HCT116 (cell line): ENCODE measurements around the gene CSRNP2. TPM values are rescaled to one million over a fixed set of nuclear protein-coding genes. Genes with fewer than 3 reads are reported as not detected.

ENCODE experiments used
- ATAC-seq: fragments of 200-7000 bp; cut with Tn5 transposase; 2 replicates; pipeline ENCODE4 v1.9.1; 2020; ENCODE audit warnings: mild to moderate bottlenecking, moderate library complexity
- BruUV-seq: library from RNA; stranded (reverse); fragments of 400-500 nt; replicated peaks from 2 replicates; lab custom pipeline; 2021; lab: Mats Ljungman, UMichigan
- CTCF ChIA-PET: fragments of 300-600 bp; sonication (Branson Sonifier 250); formaldehyde crosslinking; loops from one replicate; lab custom pipeline; 2021; ENCODE audit warnings: antibody characterized with exemption; lab: Charles Lee
- POLR2A ChIA-PET: fragments of 300-600, 350-600 bp; sonication (Branson Sonifier 250); formaldehyde crosslinking; loops from one replicate; lab custom pipeline; 2021; ENCODE audit warnings: antibody characterized with exemption; lab: Charles Lee
- RAD21 ChIA-PET, 2 experiments: fragments of 300-600 bp; sonication (Branson Sonifier 250); formaldehyde crosslinking; loops; one replicate each; lab custom pipeline; 2023; ENCODE audit warnings: low total read pairs in 2 of 2; ENCODE audit not compliant: uncharacterized antibody in 2 of 2, unreplicated experiment in 2 of 2, low non-redundant PET in 1 of 2; lab: Charles Lee
- DNase-seq: peaks from one replicate; pipeline ENCODE4 v3.0.0-alpha.2; 2010; ENCODE audit warnings: low read depth, low spot score
- H2AFZ ChIP-seq: fragments of 200-600 bp; shearing (Covaris generic), sonication (generic); 2 replicates; pipeline ENCODE4 v1.6.1; 2017; ENCODE audit warnings: low read depth, mixed run types, mixed read lengths, antibody characterized with exemption, low read length; ENCODE audit not compliant: poor library complexity, severe bottlenecking
- H3K27ac ChIP-seq: 2 replicates; pipeline ENCODE4 v1.5.1; 2012; ENCODE audit warnings: low read depth, low read length
- H3K27me3 ChIP-seq: fragments of 200-600 bp; sonication (generic); 2 replicates; pipeline ENCODE4 v1.6.1; 2016; ENCODE audit warnings: mixed run types, low read length, mixed read lengths; ENCODE audit not compliant: insufficient read depth
- H3K36me3 ChIP-seq, 2 experiments: fragments of 200-500 bp in 1 of 2; fragments of 200-600 bp in 1 of 2; sonication (Bioruptor generic) in 1 of 2; sonication (generic) in 1 of 2; 2 replicates each; pipeline versions ENCODE4 v1.5.1 to v1.6.1; 2014 to 2016; ENCODE audit warnings: low read length in 2 of 2, inconsistent platforms in 1 of 2, mixed read lengths in 1 of 2, mixed run types in 1 of 2; ENCODE audit not compliant: insufficient read depth in 2 of 2, control insufficient read depth in 1 of 2
- H3K4me1 ChIP-seq, 2 experiments: fragments of 200-600 bp in 1 of 2; sonication (generic) in 1 of 2; 2 replicates each; pipeline versions ENCODE4 v1.5.1 to v1.6.1; 2012 to 2017; ENCODE audit warnings: low read length in 2 of 2, inconsistent platforms in 1 of 2, mild to moderate bottlenecking in 1 of 2, mixed read lengths in 1 of 2, mixed run types in 1 of 2, moderate library complexity in 1 of 2; ENCODE audit not compliant: insufficient read depth in 2 of 2, control insufficient read depth in 1 of 2
- H3K4me2 ChIP-seq: fragments of 200-600 bp; sonication (generic); 2 replicates; pipeline ENCODE4 v1.6.1; 2017; ENCODE audit warnings: mixed run types, low read length, mixed read lengths
- H3K4me3 ChIP-seq, 2 experiments: fragments of 200-600 bp in 1 of 2; sonication (generic) in 1 of 2; replicated peaks in 1 of 2; 2 replicates each; pipeline ENCODE4 v1.5.1; 2011 to 2016; ENCODE audit warnings: low read length in 2 of 2, control low read depth in 1 of 2, low read depth in 1 of 2, mild to moderate bottlenecking in 1 of 2, mixed read lengths in 1 of 2, mixed run types in 1 of 2
- H3K79me2 ChIP-seq: fragments of 200-600 bp; sonication (generic); 2 replicates; pipeline ENCODE4 v1.6.1; 2017; ENCODE audit warnings: mild to moderate bottlenecking, mixed run types, low read length, moderate library complexity, mixed read lengths; ENCODE audit not compliant: insufficient read depth
- H3K9ac ChIP-seq: fragments of 200-600 bp; sonication (generic); 2 replicates; pipeline ENCODE4 v1.6.1; 2016; ENCODE audit warnings: low read length, mixed read lengths
- H3K9me2 ChIP-seq: fragments of 200-600 bp; sonication (generic), shearing (Covaris generic); 2 replicates; pipeline ENCODE4 v1.6.1; 2017; ENCODE audit warnings: mixed run types, mild to moderate bottlenecking, moderate library complexity; ENCODE audit not compliant: insufficient read depth
- H3K9me3 ChIP-seq, 2 experiments: fragments of 200-500 bp in 1 of 2; fragments of 200-600 bp in 1 of 2; sonication (Bioruptor generic) in 1 of 2; sonication (generic) in 1 of 2; 2 replicates each; pipeline ENCODE4 v1.6.1; 2014 to 2017; ENCODE audit warnings: low read length in 2 of 2, mixed read lengths in 2 of 2, inconsistent platforms in 1 of 2, low read depth in 1 of 2, mild to moderate bottlenecking in 1 of 2, mixed run types in 1 of 2, moderate library complexity in 1 of 2; ENCODE audit not compliant: control insufficient read depth in 1 of 2, insufficient read depth in 1 of 2
- H4K20me1 ChIP-seq: fragments of 200-600 bp; sonication (generic), shearing (Covaris generic); 2 replicates; pipeline ENCODE4 v1.6.1; 2017; ENCODE audit warnings: mixed run types, mild to moderate bottlenecking, moderate library complexity; ENCODE audit not compliant: insufficient read depth
- CEBPB ChIP-seq: IDR thresholded peaks from 2 replicates; pipeline ENCODE4 v1.6.1; 2012; ENCODE audit warnings: low read depth
- EZH2phosphoT487 ChIP-seq: fragments of 200-600 bp; IDR thresholded peaks from 2 replicates; pipeline ENCODE4 v1.6.1; 2018; ENCODE audit warnings: antibody characterized with exemption, borderline replicate concordance
- FOSL1 ChIP-seq: IDR thresholded peaks from 2 replicates; pipeline ENCODE4 v1.6.1; 2012; ENCODE audit warnings: low read depth
- JUND ChIP-seq: IDR thresholded peaks from 2 replicates; pipeline ENCODE4 v1.6.1; 2012
- POLR2A ChIP-seq: IDR thresholded peaks from 2 replicates; pipeline ENCODE4 v1.7.0; 2011; ENCODE audit warnings: borderline replicate concordance; ENCODE audit not compliant: insufficient read depth, insufficient read length; ENCODE audit errors: extremely low read depth
- POLR2AphosphoS5 ChIP-seq: IDR thresholded peaks from 2 replicates; pipeline ENCODE4 v1.6.1; 2011; ENCODE audit warnings: mild to moderate bottlenecking, low read depth, low read length, moderate library complexity
- REST ChIP-seq: IDR thresholded peaks from 2 replicates; pipeline ENCODE4 v1.6.1; 2012; ENCODE audit warnings: low read depth
- SIN3A ChIP-seq: IDR thresholded peaks from 2 replicates; pipeline ENCODE4 v1.6.1; 2012; ENCODE audit warnings: low read depth
- SRF ChIP-seq: IDR thresholded peaks from 2 replicates; pipeline ENCODE4 v1.6.1; 2012; ENCODE audit warnings: low read depth
- YY1 ChIP-seq: IDR thresholded peaks from 2 replicates; pipeline ENCODE4 v1.6.1; 2011; ENCODE audit warnings: low read length, low read depth, moderate library complexity, mild to moderate bottlenecking; ENCODE audit not compliant: insufficient replicate concordance; ENCODE audit errors: extremely low read depth
- ZBTB33 ChIP-seq: IDR thresholded peaks from 2 replicates; pipeline ENCODE4 v1.6.1; 2011; ENCODE audit warnings: mild to moderate bottlenecking, low read length, moderate library complexity; ENCODE audit not compliant: insufficient replicate concordance; ENCODE audit errors: extremely low read depth
- ZFX ChIP-seq: fragments of 450-650 bp; IDR thresholded peaks from 2 replicates; pipeline ENCODE4 v1.6.1; 2017
- intact Hi-C: fragments of 100-400 bp; cut with micrococcal nuclease; formaldehyde crosslinking; loops from 2 replicates; pipeline ENCODE4 v1.10.0; 2022
- total RNA-seq: library from RNA; stranded (reverse); gene quantifications from one replicate; pipeline ENCODE4 v1.2.1, GENCODE V29; 2021; ENCODE audit not compliant: unreplicated experiment

Gene CSRNP2
- total RNA-seq, 1 experiment from 2014 or later = 19.0 TPM

GRCh38 chr12:51070004-51070403 lies 13.4 kb downstream of the CSRNP2 start:
- H2AFZ ChIP-seq = no peak overlapping the region
- no peak overlapping the region for H3K9ac ChIP-seq
- no peaks in the 10 kb centered on the region for H3K9me2 ChIP-seq
- DNase-seq = no peak
- BruUV-seq = TSS peak; percentile 38
- no peak overlapping the region for H3K4me2 ChIP-seq
- H3K4me3 ChIP-seq = no peak overlapping the region
- H4K20me1 ChIP-seq = no peaks in the 10 kb centered on the region
- H3K9me3 ChIP-seq = no peaks in the 10 kb centered on the region
- POLR2A ChIA-PET = interaction anchor here (2.2 kb wide), 1 partner anchor 14 kb away, joined by 8 read pairs; the partner anchor contains the start of gene CSRNP2
- CTCF ChIA-PET = no interaction called here
- no peak for ATAC-seq
- H3K4me1 ChIP-seq = no peaks in the 10 kb centered on the region
- H3K27ac ChIP-seq = no peak overlapping the region
- TF ChIP-seq SRF = no peak
- TF ChIP-seq YY1 = no peak
- TF ChIP-seq POLR2AphosphoS5 = no peak
- TF ChIP-seq CEBPB = 0 out of 2 replicates have a peak, but pooled peaks have one; percentile 10
- peaks cover 4 to 19% of the 10 kb centered on the region in 2 experiments; a peak in 3 of 4 replicates for H3K36me3 ChIP-seq
- no peaks in the 10 kb centered on the region for H3K79me2 ChIP-seq
- intact Hi-C loops = no loop called here
- RAD21 ChIA-PET = no interaction called here
- no peaks in the 10 kb centered on the region for H3K27me3 ChIP-seq

- no peaks in the 10 kb centered on the region for H3K27me3 ChIP-seq
- TF ChIP-seq POLR2A (no peak), SIN3A (no peak), ZFX (no peak), EZH2phosphoT487 (no peak), JUND (no peak), ZBTB33 (no peak), CEBPB (no peak), FOSL1 (no peak), REST (no peak)
- TF ChIP-seq, all 23 proteins: peak for 0
- H3K36me3 ChIP-seq = peaks cover 7 to 18% of the 10 kb centered on the region in 2 experiments; a peak in 3 of 4 replicates
- POLR2A ChIA-PET = no interaction called here
- H3K4me2 ChIP-seq = no peak overlapping the region
- H3K9me3 ChIP-seq = no peaks in the 10 kb centered on the region
- H3K4me1 ChIP-seq = no peaks in the 10 kb centered on the region
- H3K9me2 ChIP-seq = no peaks in the 10 kb centered on the region
- H3K4me3 ChIP-seq = no peak overlapping the region
- no peak for DNase-seq
- H3K9ac ChIP-seq = no peak overlapping the region
- H2AFZ ChIP-seq = no peak overlapping the region
- no peaks in the 10 kb centered on the region for H3K79me2 ChIP-seq
- no peak overlapping the region for H3K27ac ChIP-seq
- CTCF ChIA-PET = no interaction called here
- ATAC-seq = no peak
- RAD21 ChIA-PET = no interaction called here
- no peaks in the 10 kb centered on the region for H4K20me1 ChIP-seq
- intact Hi-C loops = no loop called here
- no TSS peak for BruUV-seq
Observed at GRCh38 chr12:51067771-51068170, 15.6 kb downstream of the CSRNP2 start.
